Esophagus muscularis mucosa (tissue), 4 donors: Measurements from ENCODE around the gene NTN1.

ENCODE experiments used
- EP300 ChIP-seq: sonication (generic); formaldehyde crosslinking; IDR thresholded peaks from one replicate; pipeline ENCODE4 v1.6.1; 2017; ENCODE audit warnings: antibody characterized with exemption
- POLR2A ChIP-seq: fragments of 450-650 bp; IDR thresholded peaks from one replicate; pipeline ENCODE4 v1.6.1; 2017; ENCODE audit warnings: antibody characterized with exemption, moderate library complexity, mild to moderate bottlenecking, low read depth
- TF ChIP-seq, protein P1 (sequence below), 3 experiments: fragments of 200-600 bp in 2 of 3; fragments of 450-650 bp in 1 of 3; sonication (generic) in 2 of 3; IDR thresholded peaks; one replicate each; pipeline ENCODE4 v1.5.1; 2017 to 2019; ENCODE audit warnings: antibody characterized with exemption in 3 of 3, mild to moderate bottlenecking in 2 of 3, moderate library complexity in 1 of 3

DNA sequence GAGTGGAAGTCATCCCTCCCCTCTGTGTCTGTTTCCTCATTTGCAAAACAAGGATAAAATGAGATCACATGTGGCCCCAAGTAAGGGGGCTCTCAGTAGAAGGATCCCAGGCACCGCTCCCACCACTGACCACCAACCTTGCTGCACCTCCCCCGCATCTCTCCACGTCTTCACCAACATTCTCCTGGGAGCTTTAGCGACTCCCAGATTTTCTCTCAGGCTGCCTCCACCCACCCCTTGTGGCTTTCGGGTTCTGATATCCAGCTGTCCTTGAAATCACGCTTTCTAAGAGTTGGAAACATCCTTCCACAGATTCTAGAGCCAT is 16.4 kb upstream of the NTN1 start:
- TF ChIP-seq POLR2A, result no peak
- TF ChIP-seq, protein P1, sequence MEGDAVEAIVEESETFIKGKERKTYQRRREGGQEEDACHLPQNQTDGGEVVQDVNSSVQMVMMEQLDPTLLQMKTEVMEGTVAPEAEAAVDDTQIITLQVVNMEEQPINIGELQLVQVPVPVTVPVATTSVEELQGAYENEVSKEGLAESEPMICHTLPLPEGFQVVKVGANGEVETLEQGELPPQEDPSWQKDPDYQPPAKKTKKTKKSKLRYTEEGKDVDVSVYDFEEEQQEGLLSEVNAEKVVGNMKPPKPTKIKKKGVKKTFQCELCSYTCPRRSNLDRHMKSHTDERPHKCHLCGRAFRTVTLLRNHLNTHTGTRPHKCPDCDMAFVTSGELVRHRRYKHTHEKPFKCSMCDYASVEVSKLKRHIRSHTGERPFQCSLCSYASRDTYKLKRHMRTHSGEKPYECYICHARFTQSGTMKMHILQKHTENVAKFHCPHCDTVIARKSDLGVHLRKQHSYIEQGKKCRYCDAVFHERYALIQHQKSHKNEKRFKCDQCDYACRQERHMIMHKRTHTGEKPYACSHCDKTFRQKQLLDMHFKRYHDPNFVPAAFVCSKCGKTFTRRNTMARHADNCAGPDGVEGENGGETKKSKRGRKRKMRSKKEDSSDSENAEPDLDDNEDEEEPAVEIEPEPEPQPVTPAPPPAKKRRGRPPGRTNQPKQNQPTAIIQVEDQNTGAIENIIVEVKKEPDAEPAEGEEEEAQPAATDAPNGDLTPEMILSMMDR (IDR thresholded peaks at IDR 0.05), result no peak
- TF ChIP-seq EP300, result no peak
